BJ (cell line): Measurements from ENCODE around the gene ADARB2. TPM values are rescaled to one million over a fixed set of nuclear protein-coding genes. Genes with fewer than 3 reads are reported as not detected.
"Not testable (repeated sequence)": the region's sequence is repeated elsewhere in the genome, so short reads cannot be mapped to it uniquely, and the experiment has no call there.

Experiments used
- CTCF ChIA-PET: fragments of 350-600 bp; formaldehyde crosslinking; extraction: SDS; loops from one replicate; lab custom pipeline; 2021; ENCODE audit warnings: antibody characterized with exemption, inconsistent platforms; lab: Yijun Ruan, JAX
- POLR2A ChIA-PET: fragments of 300-600 bp; sonication (Branson Sonifier 250); formaldehyde crosslinking; extraction: SDS; loops from one replicate; lab custom pipeline; 2021; ENCODE audit warnings: antibody characterized with exemption; lab: Charles Lee
- DNase-seq: peaks from one replicate; pipeline ENCODE4 v3.0.0-alpha.2; 2011; ENCODE audit warnings: low read depth
- H3K27me3 ChIP-seq: 2 replicates; pipeline ENCODE4 v1.6.0; 2011; ENCODE audit warnings: low read length; ENCODE audit not compliant: control insufficient read depth, insufficient read depth
- H3K36me3 ChIP-seq: 2 replicates; pipeline ENCODE4 v1.5.1; 2011; ENCODE audit warnings: low read length; ENCODE audit not compliant: control insufficient read depth, insufficient read depth
- H3K4me3 ChIP-seq: 2 replicates; pipeline ENCODE4 v1.5.1; 2011; ENCODE audit warnings: low read depth, mild to moderate bottlenecking, control low read depth, low read length
- CTCF ChIP-seq: IDR thresholded peaks from 2 replicates; pipeline ENCODE4 v1.5.1; 2011; ENCODE audit warnings: low read depth, mild to moderate bottlenecking, control low read depth, inconsistent platforms, low read length, moderate library complexity; ENCODE audit not compliant: insufficient read depth
- polyA plus RNA-seq: library from polyadenylated mRNA; depleted of rRNA; stranded (reverse); fragments of >200 nt; gene quantifications from 2 replicates; pipeline ENCODE4 v1.2.3, GENCODE V29; 2011

Gene ADARB2
- polyA plus RNA-seq, 1 experiment: not detected

DNA sequence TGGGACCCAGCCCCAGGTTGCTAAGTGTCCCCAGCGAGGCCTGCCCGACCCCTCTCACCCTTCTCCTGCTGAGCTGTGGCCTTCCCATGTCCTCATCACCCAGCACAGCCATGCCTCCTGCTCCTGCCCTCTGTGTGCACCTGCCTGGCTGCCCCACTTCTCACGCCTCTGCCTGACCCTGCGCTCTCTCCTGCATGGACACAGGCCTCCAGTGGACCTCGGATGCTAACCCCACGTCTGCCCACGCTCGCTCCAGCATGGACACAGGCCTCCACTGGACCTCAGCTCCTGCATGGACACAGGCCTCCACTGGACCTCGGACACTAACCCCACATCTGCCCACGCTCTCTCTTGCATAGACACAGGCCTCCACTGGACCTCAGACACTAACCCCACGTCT is 111.6 kb downstream of the ADARB2 start:
- POLR2A ChIA-PET: no interaction called here
- no peak for TF ChIP-seq CTCF
- Histone ChIP-seq H3K4me3 (no peak overlapping the region), H3K36me3 (no peaks in the 10 kb centered on the region), H3K27me3 (no peaks in the 10 kb centered on the region)
- CTCF ChIA-PET: no interaction called here
- no peak for DNase-seq

- no peak for DNase-seq
- no peak overlapping the region for H3K4me3 ChIP-seq
- ChIA-PET CTCF (no interaction called here), POLR2A (no interaction called here)
- no peak for TF ChIP-seq CTCF
- no peaks in the 10 kb centered on the region for H3K36me3 ChIP-seq
- no peaks in the 10 kb centered on the region for H3K27me3 ChIP-seq
Observed at GRCh38 chr10:1625079-1625478, 112.2 kb downstream of the ADARB2 start.

DNA sequence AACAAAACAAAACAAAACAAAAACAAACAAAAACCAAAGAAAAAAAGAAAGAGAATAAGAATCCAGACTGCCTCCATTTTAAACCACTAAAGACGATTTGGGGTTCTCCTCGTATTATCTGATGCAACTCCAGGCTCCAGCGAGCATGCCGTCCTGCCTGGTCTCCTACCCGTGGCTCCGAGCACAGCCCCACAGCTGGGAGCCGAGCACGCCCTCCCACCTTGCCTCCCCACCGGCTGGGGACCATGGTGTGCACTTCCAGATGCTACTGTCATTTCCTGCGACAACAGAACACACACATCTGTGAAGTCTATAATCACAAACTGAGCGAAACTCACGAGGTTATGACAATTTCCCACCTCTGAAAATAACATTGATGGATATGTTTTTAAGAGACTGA is 113.1 kb downstream of the ADARB2 start:
- H3K36me3 ChIP-seq: no peaks in the 10 kb centered on the region
- no peak for TF ChIP-seq CTCF
- ChIA-PET CTCF (no interaction called here), POLR2A (no interaction called here)
- H3K4me3 ChIP-seq: no peak overlapping the region
- no peaks in the 10 kb centered on the region for H3K27me3 ChIP-seq
- no peak for DNase-seq

- ChIA-PET CTCF (no interaction called here), POLR2A (no interaction called here)
- DNase-seq: no peak
- H3K4me3 ChIP-seq: no peak overlapping the region
- H3K27me3 ChIP-seq: no peaks in the 10 kb centered on the region
- TF ChIP-seq CTCF: no peak
- H3K36me3 ChIP-seq: no peaks in the 10 kb centered on the region
Observed at GRCh38 chr10:1620803-1621202, 116.5 kb downstream of the ADARB2 start.

GRCh38 chr10:1617376-1618317 is 119.7 kb downstream of the ADARB2 start:
- H3K4me3 ChIP-seq, H3K27me3 ChIP-seq, H3K36me3 ChIP-seq, DNase-seq, CTCF ChIA-PET, POLR2A ChIA-PET: not testable (repeated sequence)

- H3K36me3 ChIP-seq, CTCF ChIA-PET, H3K4me3 ChIP-seq, H3K27me3 ChIP-seq, POLR2A ChIA-PET, DNase-seq: not testable (repeated sequence)
Observed at GRCh38 chr10:1616701-1617100, 120.6 kb downstream of the ADARB2 start.
